ENCODE measurements around the gene PDPR.
"Not testable (repeated sequence)": the region's sequence is repeated elsewhere in the genome, so short reads cannot be mapped to it uniquely, and the experiment has no call there.

GRCh38 chr16:70154736-70155135 lies 40.6 kb downstream of the PDPR start:
- not testable (repeated sequence) for TF ChIP-seq POLR2AphosphoS5 (IDR thresholded peaks at IDR 0.05; ENCODE audit: insufficient read depth, low read depth, low read length); POLR2A (IDR thresholded peaks at IDR 0.05; ENCODE audit: low read depth, low read length); CTCF (IDR thresholded peaks at IDR 0.05; ENCODE audit: extremely low read depth in 1 of 2, insufficient read depth in 1 of 2, low read depth in 1 of 2, low read length in 2 of 2); EZH2 (IDR thresholded peaks at IDR 0.05; ENCODE audit: borderline replicate concordance, low read depth, low read length, severe bottlenecking)
